K562 (cell line): ENCODE measurements around the gene FAM131C. TPM values are rescaled to one million over a fixed set of nuclear protein-coding genes. Genes with fewer than 3 reads are reported as not detected.

Experiments used
- ARHGAP35 ChIP-seq: fragments of 450-650 bp; IDR thresholded peaks from 2 replicates; pipeline ENCODE4 v1.6.1; 2018; ENCODE audit not compliant: partially characterized antibody
- BCOR ChIP-seq: fragments of 450-650 bp; IDR thresholded peaks from 2 replicates; pipeline ENCODE4 v1.6.1; 2016
- CHD1 ChIP-seq: fragments of 200-600 bp; sonication (generic); IDR thresholded peaks from one replicate; pipeline ENCODE4 v1.6.1; 2012; ENCODE audit warnings: mild to moderate bottlenecking, moderate library complexity, low read length, inconsistent platforms
- E4F1 ChIP-seq: fragments of 250-450 bp; sonication (Bioruptor Pico); IDR thresholded peaks from 2 replicates; pipeline ENCODE4 v1.5.0; 2021; ENCODE audit warnings: mild to moderate bottlenecking, borderline replicate concordance
- KDM4B ChIP-seq, 2 experiments: fragments of 450-650 bp in 1 of 2; sonication (generic) in 1 of 2; IDR thresholded peaks; 2 replicates each; pipeline ENCODE4 v1.6.1; 2016 to 2017; ENCODE audit warnings: borderline replicate concordance in 2 of 2, antibody characterized with exemption in 1 of 2, low read depth in 1 of 2, mild to moderate bottlenecking in 1 of 2
- MAFG ChIP-seq: fragments of 450-650 bp; conservative IDR thresholded peaks from 2 replicates; pipeline ENCODE4 v1.6.1; 2016; ENCODE audit warnings: missing genetic modification characterization, missing compliant biosample characterization
- NCOA4 ChIP-seq: fragments of 450-650 bp; IDR thresholded peaks from 2 replicates; pipeline ENCODE4 v1.6.1; 2018; ENCODE audit warnings: mild to moderate bottlenecking; ENCODE audit not compliant: partially characterized antibody
- RBFOX2 ChIP-seq: fragments of 200-400 bp; formaldehyde crosslinking; IDR thresholded peaks from 2 replicates; pipeline ENCODE4 v1.6.1; 2017; ENCODE audit warnings: low read depth, mild to moderate bottlenecking, low read length, moderate library complexity
- SNAPC5 ChIP-seq: fragments of 250-450 bp; sonication (Bioruptor Pico); IDR thresholded peaks from 2 replicates; pipeline ENCODE4 v1.8.0; 2021; ENCODE audit warnings: moderate library complexity, mild to moderate bottlenecking, inconsistent platforms
- SUPT5H ChIP-seq: fragments of 450-650 bp; IDR thresholded peaks from 2 replicates; pipeline ENCODE4 v1.6.1; 2016
- ZNF140 ChIP-seq: fragments of 250-450 bp; sonication (Bioruptor Pico); IDR thresholded peaks from 2 replicates; pipeline ENCODE4 v1.8.0; 2021; ENCODE audit warnings: moderate library complexity, mild to moderate bottlenecking, inconsistent platforms
- ZNF41 ChIP-seq: fragments of 250-450 bp; sonication (Bioruptor Pico); conservative IDR thresholded peaks from 2 replicates; pipeline ENCODE4 v1.4.0; 2020; ENCODE audit warnings: mild to moderate bottlenecking
- ZNF740 ChIP-seq, 3 experiments: fragments of 200-800 bp in 1 of 3; sonication (Bioruptor generic) in 1 of 3; sonication (generic) in 1 of 3; formaldehyde crosslinking in 1 of 3; IDR thresholded peaks; 2 replicates each; pipeline versions ENCODE4 v1.6.1 to v1.8.0; 2016 to 2022; ENCODE audit warnings: mild to moderate bottlenecking in 2 of 3, missing compliant biosample characterization in 2 of 3, missing genetic modification characterization in 2 of 3, missing genetic modification reagents in 1 of 3
- ZNF778 ChIP-seq: fragments of 450-650 bp; formaldehyde crosslinking; IDR thresholded peaks from 2 replicates; pipeline ENCODE4 v1.4.0; 2020; ENCODE audit warnings: mild to moderate bottlenecking, moderate library complexity
- polyA plus RNA-seq, 8 experiments: library from polyadenylated mRNA; depleted of rRNA in 4 of 8; stranded (reverse) in 5 of 8; unstranded in 3 of 8; fragments of >200 nt; fragmentation: Nextera tagmentation in 2 of 8; fragmentation: Illumina TruSeq in 1 of 8; extraction: Ambion mirVana in 2 of 8; extraction: Trizol in 1 of 8; gene quantifications; 2 replicates each; pipeline versions ENCODE4 v1.2.1 to v1.2.3, GENCODE V29; 2011 to 2014; ENCODE audit warnings: inconsistent platforms in 1 of 8, missing spikeins in 1 of 8
- total RNA-seq, 7 experiments: library from RNA; depleted of rRNA in 6 of 7; stranded (reverse); fragments of >200 nt in 6 of 7; fragmentation: Illumina TruSeq in 2 of 7; extraction: Trizol in 2 of 7; gene quantifications; 2 replicates each; pipeline versions ENCODE4 v1.2.1 to v1.2.3, GENCODE V29; 2011 to 2021; ENCODE audit warnings: low replicate concordance in 1 of 7
- TF ChIP-seq, protein P1 (sequence below): fragments of 450-650 bp; IDR thresholded peaks from 2 replicates; pipeline ENCODE4 v1.6.1; 2016; ENCODE audit warnings: borderline replicate concordance
- TF ChIP-seq, protein P2 (sequence below): fragments of 250-450 bp; sonication (Bioruptor Pico); IDR thresholded peaks from 2 replicates; pipeline ENCODE4 v1.8.0; 2021; ENCODE audit warnings: moderate library complexity, mild to moderate bottlenecking, inconsistent platforms
- TF ChIP-seq, protein P3 (sequence below): fragments of 450-650 bp; IDR thresholded peaks from 2 replicates; pipeline ENCODE4 v1.6.1; 2017; ENCODE audit warnings: mild to moderate bottlenecking, moderate library complexity

The FAM131C gene
- total and polyA plus RNA-seq, 9 of the 15 experiments (the other 6 are each of a cell fraction or from before 2014, with no cell fraction given): 0.10 to 0.29 (median 0.16) TPM; not detected in 6

DNA sequence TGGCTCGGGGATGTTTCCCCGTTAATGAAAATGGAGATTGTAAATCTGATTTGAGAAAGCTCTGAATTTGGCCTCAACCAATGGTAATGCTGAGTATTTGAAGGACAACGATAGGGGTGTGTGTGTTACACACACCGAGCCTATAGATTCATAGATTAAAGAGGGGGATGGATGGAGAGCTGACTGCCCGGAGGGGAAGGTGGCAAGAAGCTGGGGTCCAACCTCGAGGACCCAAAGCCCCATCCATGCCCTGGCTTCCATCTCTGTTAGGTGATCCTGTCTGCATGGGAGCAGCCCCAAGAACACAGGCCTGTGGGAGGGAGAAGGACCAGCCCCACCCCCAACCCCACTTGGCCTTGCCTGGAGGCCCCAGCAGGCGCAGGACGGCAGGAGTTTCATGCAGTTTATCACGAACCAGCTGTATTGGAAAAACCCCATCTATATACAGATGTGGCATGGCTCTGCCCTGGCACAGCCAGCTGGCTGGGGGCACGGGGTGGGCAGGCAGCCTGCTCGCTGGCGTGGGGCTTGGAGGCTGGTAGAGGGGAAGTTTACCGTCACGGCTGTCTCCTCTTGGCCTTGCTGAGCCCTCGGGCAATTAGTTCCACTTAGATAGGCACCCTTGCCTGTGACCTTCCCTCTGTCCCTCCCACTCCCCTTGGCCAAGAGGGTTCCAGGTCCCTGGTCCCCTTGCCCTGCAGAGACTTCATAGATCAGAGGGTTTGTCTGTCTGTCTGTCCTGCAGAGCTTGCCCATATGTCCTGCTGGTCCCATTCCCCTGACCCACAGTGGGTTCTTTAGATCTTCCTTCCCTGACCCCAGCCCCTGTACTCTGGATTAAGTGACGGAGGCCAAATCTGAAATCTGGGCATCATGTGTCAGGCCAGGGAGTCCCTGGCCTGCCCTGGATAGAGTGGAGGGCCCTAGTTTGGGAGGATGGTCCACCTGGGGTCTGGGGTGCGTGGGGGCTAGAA lies 58.7 kb downstream of the FAM131C start (continued):
- TF ChIP-seq, protein P1, sequence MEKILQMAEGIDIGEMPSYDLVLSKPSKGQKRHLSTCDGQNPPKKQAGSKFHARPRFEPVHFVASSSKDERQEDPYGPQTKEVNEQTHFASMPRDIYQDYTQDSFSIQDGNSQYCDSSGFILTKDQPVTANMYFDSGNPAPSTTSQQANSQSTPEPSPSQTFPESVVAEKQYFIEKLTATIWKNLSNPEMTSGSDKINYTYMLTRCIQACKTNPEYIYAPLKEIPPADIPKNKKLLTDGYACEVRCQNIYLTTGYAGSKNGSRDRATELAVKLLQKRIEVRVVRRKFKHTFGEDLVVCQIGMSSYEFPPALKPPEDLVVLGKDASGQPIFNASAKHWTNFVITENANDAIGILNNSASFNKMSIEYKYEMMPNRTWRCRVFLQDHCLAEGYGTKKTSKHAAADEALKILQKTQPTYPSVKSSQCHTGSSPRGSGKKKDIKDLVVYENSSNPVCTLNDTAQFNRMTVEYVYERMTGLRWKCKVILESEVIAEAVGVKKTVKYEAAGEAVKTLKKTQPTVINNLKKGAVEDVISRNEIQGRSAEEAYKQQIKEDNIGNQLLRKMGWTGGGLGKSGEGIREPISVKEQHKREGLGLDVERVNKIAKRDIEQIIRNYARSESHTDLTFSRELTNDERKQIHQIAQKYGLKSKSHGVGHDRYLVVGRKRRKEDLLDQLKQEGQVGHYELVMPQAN: no peak
- TF ChIP-seq, protein P2, sequence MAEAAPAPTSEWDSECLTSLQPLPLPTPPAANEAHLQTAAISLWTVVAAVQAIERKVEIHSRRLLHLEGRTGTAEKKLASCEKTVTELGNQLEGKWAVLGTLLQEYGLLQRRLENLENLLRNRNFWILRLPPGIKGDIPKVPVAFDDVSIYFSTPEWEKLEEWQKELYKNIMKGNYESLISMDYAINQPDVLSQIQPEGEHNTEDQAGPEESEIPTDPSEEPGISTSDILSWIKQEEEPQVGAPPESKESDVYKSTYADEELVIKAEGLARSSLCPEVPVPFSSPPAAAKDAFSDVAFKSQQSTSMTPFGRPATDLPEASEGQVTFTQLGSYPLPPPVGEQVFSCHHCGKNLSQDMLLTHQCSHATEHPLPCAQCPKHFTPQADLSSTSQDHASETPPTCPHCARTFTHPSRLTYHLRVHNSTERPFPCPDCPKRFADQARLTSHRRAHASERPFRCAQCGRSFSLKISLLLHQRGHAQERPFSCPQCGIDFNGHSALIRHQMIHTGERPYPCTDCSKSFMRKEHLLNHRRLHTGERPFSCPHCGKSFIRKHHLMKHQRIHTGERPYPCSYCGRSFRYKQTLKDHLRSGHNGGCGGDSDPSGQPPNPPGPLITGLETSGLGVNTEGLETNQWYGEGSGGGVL (CRISPR knock-in tag): no peak
- TF ChIP-seq ZNF41 (CRISPR knock-in tag): no peak
- TF ChIP-seq ARHGAP35: no peak
- TF ChIP-seq ZNF140 (CRISPR knock-in tag): no peak
- TF ChIP-seq BCOR: no peak; the same call in 1 of the 2 replicates
- TF ChIP-seq, protein P3, sequence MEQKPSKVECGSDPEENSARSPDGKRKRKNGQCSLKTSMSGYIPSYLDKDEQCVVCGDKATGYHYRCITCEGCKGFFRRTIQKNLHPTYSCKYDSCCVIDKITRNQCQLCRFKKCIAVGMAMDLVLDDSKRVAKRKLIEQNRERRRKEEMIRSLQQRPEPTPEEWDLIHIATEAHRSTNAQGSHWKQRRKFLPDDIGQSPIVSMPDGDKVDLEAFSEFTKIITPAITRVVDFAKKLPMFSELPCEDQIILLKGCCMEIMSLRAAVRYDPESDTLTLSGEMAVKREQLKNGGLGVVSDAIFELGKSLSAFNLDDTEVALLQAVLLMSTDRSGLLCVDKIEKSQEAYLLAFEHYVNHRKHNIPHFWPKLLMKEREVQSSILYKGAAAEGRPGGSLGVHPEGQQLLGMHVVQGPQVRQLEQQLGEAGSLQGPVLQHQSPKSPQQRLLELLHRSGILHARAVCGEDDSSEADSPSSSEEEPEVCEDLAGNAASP: no peak
- peak; percentile 52 for TF ChIP-seq RBFOX2
- peak; percentile 48 for TF ChIP-seq CHD1
- TF ChIP-seq ZNF740 (CRISPR knock-in tag; IDR thresholded peaks at IDR 0.05): 0 out of 2 replicates have a peak, but pooled peaks have one; percentile 21
- TF ChIP-seq ZNF740 (tag; IDR thresholded peaks at IDR 0.05): no peak
- no peak for TF ChIP-seq ZNF778 (CRISPR knock-in tag)
- TF ChIP-seq SNAPC5: no peak
- TF ChIP-seq SUPT5H: no peak
- 0 out of 4 replicates have a peak, but pooled peaks of 1 of the 2 experiments have one; percentile 23 for TF ChIP-seq KDM4B (IDR thresholded peaks at IDR 0.05; ENCODE audit: borderline replicate concordance in 2 of 2, low read depth in 1 of 2)
- TF ChIP-seq NCOA4: no peak
- TF ChIP-seq MAFG (tag): no peak
- no peak for TF ChIP-seq E4F1 (CRISPR knock-in tag)
